Measurements from ENCODE around the gene NAXE.

DNA sequence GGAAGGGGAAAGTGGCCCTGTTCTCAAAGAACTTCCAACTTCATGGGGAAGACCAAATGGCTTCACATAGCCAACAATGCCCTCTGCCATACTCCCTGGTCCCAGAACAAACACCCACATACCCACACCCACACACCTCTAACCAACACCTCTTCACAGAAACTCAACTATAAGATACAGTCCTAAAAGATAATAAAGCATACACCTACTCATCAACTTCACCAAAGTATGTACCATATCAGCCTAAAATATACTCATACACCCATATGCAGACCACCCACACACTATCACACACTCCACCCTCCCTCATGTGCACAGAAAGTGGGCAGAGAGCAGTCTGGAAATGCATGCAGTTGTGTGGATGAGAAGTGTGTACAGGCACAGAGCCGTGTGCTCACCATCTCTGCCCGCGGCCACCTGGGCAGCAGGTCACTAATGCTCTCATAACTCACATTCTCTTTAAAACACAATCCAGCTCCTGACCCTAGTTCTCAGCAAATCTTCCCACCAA is 46.9 kb upstream of the NAXE start:
- TF ChIP-seq, protein P1, sequence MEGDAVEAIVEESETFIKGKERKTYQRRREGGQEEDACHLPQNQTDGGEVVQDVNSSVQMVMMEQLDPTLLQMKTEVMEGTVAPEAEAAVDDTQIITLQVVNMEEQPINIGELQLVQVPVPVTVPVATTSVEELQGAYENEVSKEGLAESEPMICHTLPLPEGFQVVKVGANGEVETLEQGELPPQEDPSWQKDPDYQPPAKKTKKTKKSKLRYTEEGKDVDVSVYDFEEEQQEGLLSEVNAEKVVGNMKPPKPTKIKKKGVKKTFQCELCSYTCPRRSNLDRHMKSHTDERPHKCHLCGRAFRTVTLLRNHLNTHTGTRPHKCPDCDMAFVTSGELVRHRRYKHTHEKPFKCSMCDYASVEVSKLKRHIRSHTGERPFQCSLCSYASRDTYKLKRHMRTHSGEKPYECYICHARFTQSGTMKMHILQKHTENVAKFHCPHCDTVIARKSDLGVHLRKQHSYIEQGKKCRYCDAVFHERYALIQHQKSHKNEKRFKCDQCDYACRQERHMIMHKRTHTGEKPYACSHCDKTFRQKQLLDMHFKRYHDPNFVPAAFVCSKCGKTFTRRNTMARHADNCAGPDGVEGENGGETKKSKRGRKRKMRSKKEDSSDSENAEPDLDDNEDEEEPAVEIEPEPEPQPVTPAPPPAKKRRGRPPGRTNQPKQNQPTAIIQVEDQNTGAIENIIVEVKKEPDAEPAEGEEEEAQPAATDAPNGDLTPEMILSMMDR (IDR thresholded peaks at IDR 0.05) = no peak
- no peak for TF ChIP-seq POLR2A (IDR thresholded peaks at IDR 0.05)
